GM21737 (cell line): ENCODE measurements around the gene PIK3R6.
A peak's percentile ranks its signal among the peaks of the same experiment; 100 is the strongest.

Experiments
- ATAC-seq: cut with Tn5 transposase; IDR thresholded peaks from one replicate; pipeline ENCODE4 v1.9.1; 2021; ENCODE audit warnings: mild to moderate bottlenecking, moderate library complexity; ENCODE audit not compliant: unreplicated experiment

Gene PIK3R6

DNA sequence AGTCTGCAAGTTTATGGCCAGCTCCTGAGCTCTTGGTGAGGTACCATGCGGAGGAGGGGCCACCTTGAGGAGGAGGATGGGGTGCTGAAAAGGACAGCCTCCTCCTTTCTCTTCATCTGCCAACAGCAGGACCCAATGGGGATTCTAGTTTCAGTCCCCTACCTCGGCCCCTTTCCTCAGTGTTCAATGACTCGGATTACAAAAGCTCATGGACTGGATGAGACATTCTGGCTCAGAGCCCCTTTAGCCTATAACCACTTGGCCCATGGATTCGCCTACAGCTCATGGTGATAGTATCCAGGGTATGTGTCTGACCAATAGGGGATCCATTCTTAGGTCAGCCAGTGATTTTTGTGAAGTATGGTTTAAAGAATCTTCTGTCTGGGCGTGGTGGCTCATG is 8.5 kb upstream of the PIK3R6 start:
- no peak for ATAC-seq

GRCh38 chr17:8875436-8875835 is 8.0 kb upstream of the PIK3R6 start:
- no peak for ATAC-seq

DNA sequence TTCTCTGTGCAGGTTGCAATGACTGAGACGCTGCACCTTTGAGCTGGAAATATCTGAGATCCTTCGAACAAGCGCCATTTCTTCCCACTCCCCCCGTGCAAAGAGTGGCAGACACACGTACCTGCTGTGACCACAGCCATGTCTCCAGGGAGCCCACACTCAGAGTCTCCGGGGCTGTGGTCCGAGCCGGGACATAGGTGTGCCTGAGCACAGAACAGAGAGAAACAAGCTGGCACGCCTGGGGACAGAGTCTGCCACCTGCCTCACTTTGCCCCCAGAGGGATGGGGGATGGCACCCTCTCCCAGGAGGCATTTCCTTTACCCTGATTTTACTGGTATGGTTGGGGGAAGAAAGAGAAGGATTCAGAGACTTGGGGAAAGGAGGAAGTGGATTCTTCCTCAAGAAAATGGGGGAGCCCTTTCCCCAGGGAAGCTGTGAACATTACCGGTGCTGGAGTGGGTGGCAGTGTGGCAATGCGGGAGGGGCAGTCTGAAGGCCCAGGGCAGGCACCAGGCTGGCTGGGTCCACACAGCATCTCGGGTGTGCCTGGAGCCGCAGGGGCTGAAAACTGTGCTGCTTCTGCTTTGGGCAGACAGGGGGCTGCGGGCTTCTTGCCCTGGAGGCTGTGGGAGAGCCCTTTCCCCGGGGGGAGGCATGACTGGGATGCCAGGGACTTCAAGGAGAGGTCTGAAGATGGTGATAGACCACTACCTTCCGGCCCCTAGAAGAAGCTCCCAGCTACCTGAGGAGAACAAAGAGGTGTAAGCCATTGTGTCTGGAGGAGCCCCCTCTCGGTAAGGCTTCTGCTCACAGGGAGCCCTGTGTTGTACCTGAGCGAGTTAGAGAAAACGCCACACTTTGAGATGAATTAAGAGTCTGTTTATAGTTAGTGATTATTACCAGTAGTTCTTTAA is 6.6 kb upstream of the PIK3R6 start:
- no peak for ATAC-seq

GRCh38 chr17:8872705-8873435 is 5.4 kb upstream of the PIK3R6 start:
- ATAC-seq, result no peak

GRCh38 chr17:8872036-8872704 is 4.7 kb upstream of the PIK3R6 start:
- ATAC-seq, result no peak

GRCh38 chr17:8871081-8871581 is 3.7 kb upstream of the PIK3R6 start:
- ATAC-seq, result no peak

- ATAC-seq, result no peak
Measured at GRCh38 chr17:8870406-8871040, 3.0 kb upstream of the PIK3R6 start.

DNA sequence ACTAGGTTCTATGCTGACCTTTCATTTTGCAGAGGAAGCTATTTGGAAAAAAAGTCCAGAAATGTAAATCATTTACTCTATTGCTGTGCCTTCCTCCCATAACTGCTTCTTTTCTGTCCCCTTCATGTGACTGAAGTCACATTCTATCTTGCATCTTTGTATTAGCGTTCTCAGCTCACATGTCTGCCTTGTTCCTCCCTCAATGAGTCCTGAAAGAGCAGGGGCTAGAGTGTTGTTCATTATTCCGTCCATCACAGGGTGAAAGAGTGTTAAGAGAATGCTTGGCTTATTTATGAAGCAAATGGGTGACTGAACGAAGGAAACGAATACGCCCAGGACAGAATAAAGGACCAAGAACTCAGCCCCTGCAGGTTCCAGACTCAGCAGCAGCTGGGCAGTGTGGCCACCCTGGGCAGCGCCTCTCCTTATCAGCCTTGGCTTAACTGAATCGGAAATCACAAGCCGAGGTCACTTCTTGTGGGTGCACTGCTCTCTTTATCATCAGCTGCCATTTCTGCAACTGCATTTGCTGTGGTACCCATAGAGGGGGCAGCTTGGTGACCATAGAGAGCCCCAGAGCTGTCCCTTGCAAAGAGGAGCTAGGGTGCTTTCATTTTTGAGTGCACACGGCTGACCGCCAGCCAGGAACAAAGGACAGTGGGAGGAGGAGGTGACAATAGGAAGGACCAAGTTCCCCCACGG is 1.8 kb upstream of the PIK3R6 start:
- ATAC-seq, result no peak

GRCh38 chr17:8868529-8868951 is 1.1 kb upstream of the PIK3R6 start:
- ATAC-seq, result peak; percentile 39

DNA sequence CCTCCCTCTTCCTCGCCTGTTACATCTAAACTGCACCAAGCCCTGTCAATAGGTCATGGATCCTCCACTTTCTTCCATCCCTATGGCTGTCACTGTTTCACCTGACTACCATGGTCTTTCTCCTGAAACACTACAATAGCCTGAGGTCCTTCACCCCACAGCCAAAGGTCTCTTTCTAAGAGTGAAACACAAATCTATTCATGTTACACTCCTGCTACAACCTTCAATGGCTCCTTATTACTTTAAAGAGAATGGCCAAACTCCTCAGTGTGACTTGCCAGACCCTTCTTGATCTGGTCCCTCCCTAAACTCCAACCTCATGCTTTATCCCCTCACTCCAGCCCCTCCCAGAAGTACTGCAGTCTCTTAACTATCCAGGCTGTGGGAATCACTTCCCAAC is 618 bp upstream of the PIK3R6 start:
- ATAC-seq, result no peak

GRCh38 chr17:8865811-8866210 is 1.7 kb downstream of the PIK3R6 start:
- no peak for ATAC-seq

GRCh38 chr17:8865385-8865784 is 2.1 kb downstream of the PIK3R6 start:
- ATAC-seq, result no peak

- no peak for ATAC-seq
Measured at GRCh38 chr17:8862213-8863056, 5.0 kb downstream of the PIK3R6 start.

GRCh38 chr17:8861495-8862181 is 5.8 kb downstream of the PIK3R6 start:
- ATAC-seq, result no peak

DNA sequence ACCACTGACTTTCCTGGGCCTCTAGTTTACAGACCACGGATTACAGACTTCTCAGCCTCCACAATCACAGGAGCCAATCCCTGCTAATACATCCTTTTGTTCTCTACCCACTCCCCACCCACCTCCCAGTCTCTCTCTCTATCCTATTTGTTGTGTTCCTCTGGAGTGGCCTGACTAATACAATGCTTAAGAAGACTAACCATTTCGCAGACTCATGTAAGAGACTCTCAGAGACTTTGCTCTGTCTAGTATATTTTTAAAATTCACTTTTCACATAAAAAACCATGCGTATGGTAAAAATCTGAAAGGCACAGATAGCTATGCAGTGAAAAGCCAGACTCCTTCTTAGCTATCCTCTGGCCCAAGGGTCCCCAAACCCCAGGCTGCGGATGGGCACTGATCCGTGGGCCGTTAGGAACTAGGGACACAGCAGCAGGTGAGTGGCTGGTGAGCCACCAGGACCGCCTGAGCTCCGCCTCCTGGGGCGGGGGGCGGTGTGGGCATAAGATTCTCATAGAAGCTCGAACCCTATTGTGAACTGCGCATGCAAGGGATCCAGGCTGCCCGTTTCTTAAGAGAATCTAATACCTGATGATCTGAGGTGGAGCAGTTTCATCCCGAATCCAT is 7.6 kb downstream of the PIK3R6 start:
- ATAC-seq, result no peak

- no peak for ATAC-seq
Measured at GRCh38 chr17:8859027-8859803, 8.3 kb downstream of the PIK3R6 start.

DNA sequence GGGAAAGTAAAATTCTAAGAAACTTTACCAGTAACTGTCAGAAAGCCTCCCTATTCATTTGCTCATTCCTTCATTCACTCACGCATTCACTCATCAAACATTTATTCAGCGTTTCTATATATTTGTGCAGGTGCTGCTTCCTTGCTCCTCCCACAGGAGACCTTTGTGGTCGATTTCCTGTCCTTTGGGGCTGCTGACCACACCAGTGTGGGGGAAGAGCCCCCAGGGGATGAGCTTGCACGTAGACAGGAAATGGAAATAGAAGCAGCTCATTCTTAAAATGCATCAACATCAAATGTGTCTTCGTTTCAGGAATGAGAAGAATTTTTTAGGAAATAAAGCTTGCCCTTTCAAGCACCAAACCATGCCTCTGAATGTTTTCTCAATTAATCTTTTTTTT is 9.6 kb downstream of the PIK3R6 start:
- ATAC-seq, result peak; percentile 46
